ENCODE results near the gene SEL1L3.
"Not testable (repeated sequence)": the region's sequence is repeated elsewhere in the genome, so short reads cannot be mapped to it uniquely, and the experiment has no call there.

SEL1L3 gene

GRCh38 chr4:25862411-25863346 lies at the start of gene SEL1L3:
TSS of gene SEL1L3 (minus strand) at chr4:25862988. CDS start at chr4:25862836, 152 bp downstream.
- DNase-seq (ENCODE audit: low read depth, low spot score), result peak; percentile 15

- DNase-seq (ENCODE audit: low read depth, low spot score), result no peak
Observed at GRCh38 chr4:25911356-25911755, 48.6 kb upstream of the SEL1L3 start.

GRCh38 chr4:25908491-25908901 lies 45.7 kb upstream of the SEL1L3 start:
- DNase-seq (ENCODE audit: low read depth, low spot score), result no peak

- DNase-seq (ENCODE audit: low read depth, low spot score), result not testable (repeated sequence)
Observed at GRCh38 chr4:25906113-25906512, 43.3 kb upstream of the SEL1L3 start.

DNA sequence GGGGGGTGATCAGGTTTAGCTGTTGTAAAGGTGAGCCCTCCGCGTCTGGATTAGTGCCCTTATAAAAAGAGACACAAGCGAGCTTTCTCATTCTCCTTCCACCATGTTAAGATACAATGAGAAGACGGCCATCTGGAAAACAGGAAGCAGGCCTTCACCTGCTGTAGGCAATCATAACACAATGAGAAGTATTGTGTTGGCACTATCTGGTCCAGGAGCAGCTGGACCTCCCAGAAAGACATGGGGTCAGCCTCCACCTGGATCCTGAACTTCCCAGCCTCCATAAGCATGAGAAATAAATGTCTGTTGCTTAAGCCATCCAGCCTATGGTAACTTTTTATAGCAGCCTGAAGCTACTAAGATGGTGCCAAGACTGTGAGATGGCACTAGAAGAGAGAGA lies 42.6 kb upstream of the SEL1L3 start:
- DNase-seq (ENCODE audit: low read depth, low spot score), result no peak

GRCh38 chr4:25904748-25905082 lies 41.9 kb upstream of the SEL1L3 start:
- no peak for DNase-seq (ENCODE audit: low read depth, low spot score)

- no peak for DNase-seq (ENCODE audit: low read depth, low spot score)
Observed at GRCh38 chr4:25903900-25904747, 41.3 kb upstream of the SEL1L3 start.

- DNase-seq (ENCODE audit: low read depth, low spot score), result no peak
Observed at GRCh38 chr4:25901030-25901430, 38.2 kb upstream of the SEL1L3 start.

DNA sequence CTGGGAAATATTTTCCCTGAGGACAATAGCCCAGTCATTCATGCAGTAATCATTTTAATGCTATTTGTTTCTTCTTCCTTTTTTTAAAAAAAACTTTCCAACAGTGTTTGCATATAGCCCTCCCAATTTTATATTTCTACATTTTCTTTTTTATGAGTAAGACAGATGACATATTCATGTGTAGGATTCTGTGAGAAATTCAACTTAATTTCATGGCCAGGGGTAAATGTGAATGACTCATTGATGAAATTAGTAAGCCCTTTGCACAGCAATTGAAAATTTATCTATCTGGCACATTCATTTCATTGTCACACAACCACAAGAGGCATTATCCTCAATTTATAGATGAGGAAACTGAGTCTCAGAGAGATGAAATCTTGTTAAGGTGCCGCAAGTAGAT lies 37.5 kb upstream of the SEL1L3 start:
- DNase-seq (ENCODE audit: low read depth, low spot score), result no peak

GRCh38 chr4:25896776-25897539 lies 34.2 kb upstream of the SEL1L3 start:
- DNase-seq (ENCODE audit: low read depth, low spot score), result no peak

DNA sequence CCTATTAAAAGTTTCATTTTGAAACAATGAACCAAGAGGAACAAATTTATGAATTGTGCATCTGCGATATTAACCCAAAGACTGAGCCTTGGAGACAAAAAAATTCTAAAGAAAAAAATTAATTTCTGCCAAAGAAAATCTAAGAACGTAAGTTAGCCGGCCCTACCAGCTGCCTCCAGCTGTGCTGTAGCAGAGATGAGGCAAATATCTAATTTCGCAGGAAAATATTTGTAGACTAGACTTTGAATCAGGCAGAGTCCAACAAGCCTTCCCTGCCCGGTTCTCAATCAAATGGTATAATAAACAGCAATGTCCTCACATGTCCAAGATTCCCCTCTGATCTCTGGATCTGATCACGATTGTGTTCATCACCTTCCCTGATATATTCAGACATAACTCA lies 30.0 kb upstream of the SEL1L3 start:
- DNase-seq (ENCODE audit: low read depth, low spot score), result no peak

DNA sequence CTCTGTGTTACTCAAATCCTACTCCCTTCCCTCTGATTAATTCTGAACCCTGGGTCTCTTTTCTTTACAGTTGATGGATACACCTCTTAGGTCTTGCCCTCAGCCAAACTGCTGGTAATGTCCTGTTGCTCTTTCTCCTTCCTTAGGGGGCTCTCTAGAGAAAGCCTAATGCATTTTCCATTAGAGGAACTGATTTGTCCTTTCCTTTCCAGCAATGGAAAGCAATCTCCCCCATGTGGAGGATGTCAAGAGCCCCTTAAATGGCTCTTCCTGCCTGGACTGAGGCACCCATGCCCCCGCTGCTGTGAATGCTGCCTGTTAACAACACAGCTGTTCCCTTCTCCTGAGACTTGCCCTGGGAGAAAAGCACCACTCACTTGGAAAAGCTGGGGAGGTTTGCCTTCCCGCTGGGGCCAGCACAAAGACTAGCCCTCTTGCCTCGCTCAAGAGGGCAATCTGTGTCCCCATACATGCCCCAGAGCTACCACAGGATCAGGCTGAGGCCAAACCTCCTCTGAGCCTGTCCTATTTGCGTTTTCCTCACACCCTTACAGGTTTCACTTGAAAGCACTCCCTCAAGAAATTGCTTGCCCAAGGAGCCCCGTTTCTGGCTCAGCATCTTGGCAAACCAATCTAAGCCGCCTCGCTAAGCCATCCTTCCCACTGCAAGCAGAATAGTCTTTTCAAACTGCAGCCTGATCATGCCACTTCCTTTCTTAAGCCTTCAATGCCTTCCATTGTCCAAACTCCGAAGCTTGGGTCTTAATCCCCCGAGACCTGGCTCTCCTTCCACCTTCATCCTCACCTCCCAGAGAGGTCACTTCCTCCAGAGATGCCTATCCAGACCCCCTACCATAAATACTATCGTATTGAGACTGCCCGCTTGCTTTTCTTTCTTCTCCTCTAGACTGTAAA lies 28.0 kb upstream of the SEL1L3 start:
- DNase-seq (ENCODE audit: low read depth, low spot score), result no peak

- no peak for DNase-seq (ENCODE audit: low read depth, low spot score)
Observed at GRCh38 chr4:25889589-25890503, 27.1 kb upstream of the SEL1L3 start.

DNA sequence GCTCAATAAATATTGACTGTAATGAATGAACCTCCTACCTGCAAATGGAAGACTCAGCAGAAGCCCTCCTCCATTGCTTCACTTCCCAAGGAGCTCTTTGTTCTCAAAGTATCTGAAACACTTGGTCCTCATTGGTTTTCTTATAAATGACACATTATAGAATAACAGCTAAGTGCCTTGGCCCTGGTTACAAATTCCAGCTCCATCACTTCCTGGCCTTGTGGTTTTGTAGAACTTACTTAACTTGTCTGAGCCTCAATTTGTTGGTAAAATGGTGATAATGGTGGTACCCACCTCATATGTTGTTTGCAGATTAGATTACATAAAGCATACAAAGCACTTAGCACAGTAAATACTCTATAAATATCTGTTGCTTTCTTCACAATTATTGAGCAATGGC lies 26.0 kb upstream of the SEL1L3 start:
- DNase-seq (ENCODE audit: low read depth, low spot score), result no peak

- no peak for DNase-seq (ENCODE audit: low read depth, low spot score)
Observed at GRCh38 chr4:25884031-25884782, 21.4 kb upstream of the SEL1L3 start.

GRCh38 chr4:25883565-25883964 lies 20.8 kb upstream of the SEL1L3 start:
- DNase-seq (ENCODE audit: low read depth, low spot score), result no peak

GRCh38 chr4:25882226-25882625 lies 19.4 kb upstream of the SEL1L3 start:
- DNase-seq (ENCODE audit: low read depth, low spot score), result no peak

- no peak for DNase-seq (ENCODE audit: low read depth, low spot score)
Observed at GRCh38 chr4:25881193-25881592, 18.4 kb upstream of the SEL1L3 start.

Data from activated naive CD8-positive, alpha-beta T cell treated with anti-CD3 and anti-CD28 coated beads, Interleukin-2, amount 50 U/mL, for 16 hours (primary cell).